HFFc6 (cell line): Measurements from ENCODE around the gene LOC128125822.

Experiments
- DNase-seq: peaks from one replicate; pipeline ENCODE4 v3.0.0-alpha.2; 2018
- H3K27ac Mint-ChIP-seq: 2 replicates; pipeline ENCODE4 v1.8.0; 2020; ENCODE audit warnings: mild to moderate bottlenecking, mixed read lengths
- H3K27me3 Mint-ChIP-seq: 2 replicates; pipeline ENCODE4 v1.8.0; 2021; ENCODE audit warnings: mild to moderate bottlenecking, moderate library complexity, mixed read lengths; ENCODE audit not compliant: insufficient read depth
- H3K36me3 Mint-ChIP-seq: 2 replicates; pipeline ENCODE4 v1.8.0; 2021; ENCODE audit warnings: low read depth, mixed read lengths
- H3K4me1 Mint-ChIP-seq: 2 replicates; pipeline ENCODE4 v1.8.0; 2020; ENCODE audit warnings: low read depth, mixed read lengths
- H3K4me3 Mint-ChIP-seq: 2 replicates; pipeline ENCODE4 v1.8.0; 2020; ENCODE audit warnings: mild to moderate bottlenecking, moderate library complexity, mixed read lengths
- H3K9me3 Mint-ChIP-seq: 2 replicates; pipeline ENCODE4 v1.8.0; 2020; ENCODE audit warnings: mild to moderate bottlenecking, mixed read lengths
- CTCF ChIP-seq: fragments of 200-600 bp; sonication (generic); IDR thresholded peaks from 2 replicates; pipeline ENCODE4 v1.5.0; 2021; ENCODE audit warnings: antibody characterized with exemption, mild to moderate bottlenecking

The LOC128125822 gene

GRCh38 chr6:63578757-63579156, 6.5 kb downstream of the LOC128125822 start:
- TF ChIP-seq CTCF, result no peak
- Mint-ChIP-seq H3K27me3 (peaks cover 2% of the 10 kb centered on the region; the same call in 1 of the 2 replicates), H3K4me1 (peaks cover 30% of the 10 kb centered on the region), H3K4me3 (no peak overlapping the region), H3K9me3 (peaks cover 4% of the 10 kb centered on the region; the same call in 1 of the 2 replicates), H3K36me3 (peaks cover 58% of the 10 kb centered on the region), H3K27ac (no peak overlapping the region)
- no peak for DNase-seq

- Mint-ChIP-seq H3K27ac (no peak overlapping the region; the same call in 1 of the 2 replicates), H3K36me3 (peaks cover 45% of the 10 kb centered on the region), H3K4me3 (no peak overlapping the region), H3K27me3 (peaks cover 6% of the 10 kb centered on the region), H3K9me3 (no peaks in the 10 kb centered on the region), H3K4me1 (peaks cover 17% of the 10 kb centered on the region)
- TF ChIP-seq CTCF, result no peak
- no peak for DNase-seq
Measured at GRCh38 chr6:63579937-63580703, 7.8 kb downstream of the LOC128125822 start.

DNA sequence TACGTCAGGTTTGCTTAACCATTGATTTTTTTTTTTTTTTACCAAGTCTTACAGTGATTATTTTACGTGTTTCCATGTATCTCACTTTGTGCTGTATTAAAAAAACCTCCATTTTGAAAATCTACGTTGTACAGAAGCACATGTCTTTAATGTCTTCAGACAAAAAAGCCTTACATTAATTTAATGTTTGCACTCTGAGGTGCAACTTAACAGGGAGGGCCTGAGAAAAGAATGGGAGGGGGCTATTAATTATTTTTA, 8.4 kb downstream of the LOC128125822 start:
- no peak overlapping the region for H3K4me3 Mint-ChIP-seq
- no peak for TF ChIP-seq CTCF
- no peaks in the 10 kb centered on the region for H3K9me3 Mint-ChIP-seq
- H3K27me3 Mint-ChIP-seq, result peaks cover 6% of the 10 kb centered on the region
- peaks cover 45% of the 10 kb centered on the region for H3K36me3 Mint-ChIP-seq
- peaks cover 12% of the 10 kb centered on the region for H3K4me1 Mint-ChIP-seq
- DNase-seq, result no peak
- H3K27ac Mint-ChIP-seq, result no peak overlapping the region; the same call in 1 of the 2 replicates

DNA sequence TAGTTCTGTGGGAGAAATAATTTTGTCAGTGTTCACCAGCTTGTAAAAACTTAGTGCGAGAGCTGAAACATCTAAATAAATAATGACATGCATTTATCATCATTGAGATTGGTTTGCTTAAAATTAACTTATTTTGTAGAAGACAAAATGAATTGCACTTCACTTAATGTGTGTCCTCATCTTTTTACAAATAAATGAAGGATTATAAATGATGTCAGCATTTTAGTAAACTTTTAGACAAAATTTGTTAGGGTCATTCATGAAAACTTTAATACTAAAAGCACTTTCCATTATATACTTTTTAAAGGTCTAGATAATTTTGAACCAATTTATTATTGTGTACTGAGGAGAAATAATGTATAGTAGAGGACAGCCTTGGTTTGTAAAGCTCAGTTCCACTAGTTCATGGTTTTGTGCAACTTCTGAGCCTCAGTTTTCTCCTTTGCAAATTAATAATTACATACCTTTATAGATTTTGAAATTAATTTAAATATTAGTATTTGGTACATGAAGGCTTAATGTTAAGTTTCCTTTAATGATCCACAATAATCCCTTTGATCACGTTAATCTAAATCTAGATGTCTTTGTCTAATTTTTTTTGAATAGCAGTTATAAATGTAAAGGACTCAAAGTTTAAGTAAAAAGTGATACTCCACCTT, 9.2 kb downstream of the LOC128125822 start:
- DNase-seq, result no peak
- Mint-ChIP-seq H3K27me3 (peaks cover 6% of the 10 kb centered on the region), H3K4me1 (peaks cover 3% of the 10 kb centered on the region), H3K36me3 (peaks cover 41% of the 10 kb centered on the region), H3K27ac (no peak overlapping the region), H3K9me3 (no peaks in the 10 kb centered on the region), H3K4me3 (no peak overlapping the region)
- TF ChIP-seq CTCF, result no peak

GRCh38 chr6:63582579-63583231, 10.4 kb downstream of the LOC128125822 start:
- peaks cover 6% of the 10 kb centered on the region for H3K27me3 Mint-ChIP-seq
- no peaks in the 10 kb centered on the region for H3K4me1 Mint-ChIP-seq
- peaks cover 32% of the 10 kb centered on the region for H3K36me3 Mint-ChIP-seq
- H3K27ac Mint-ChIP-seq, result no peak overlapping the region
- DNase-seq, result no peak
- TF ChIP-seq CTCF, result no peak
- no peaks in the 10 kb centered on the region for H3K9me3 Mint-ChIP-seq
- no peak overlapping the region for H3K4me3 Mint-ChIP-seq
